Measurements from ENCODE around the gene DIMT1. TPM values are rescaled to one million over a fixed set of nuclear protein-coding genes. Genes with fewer than 3 reads are reported as not detected.
A peak's percentile ranks its signal among the peaks of the same experiment; 100 is the strongest.

DIMT1 gene
- total and polyA plus RNA-seq, 12 donors = 10.4 to 29.1 (median 22.4) TPM

DNA sequence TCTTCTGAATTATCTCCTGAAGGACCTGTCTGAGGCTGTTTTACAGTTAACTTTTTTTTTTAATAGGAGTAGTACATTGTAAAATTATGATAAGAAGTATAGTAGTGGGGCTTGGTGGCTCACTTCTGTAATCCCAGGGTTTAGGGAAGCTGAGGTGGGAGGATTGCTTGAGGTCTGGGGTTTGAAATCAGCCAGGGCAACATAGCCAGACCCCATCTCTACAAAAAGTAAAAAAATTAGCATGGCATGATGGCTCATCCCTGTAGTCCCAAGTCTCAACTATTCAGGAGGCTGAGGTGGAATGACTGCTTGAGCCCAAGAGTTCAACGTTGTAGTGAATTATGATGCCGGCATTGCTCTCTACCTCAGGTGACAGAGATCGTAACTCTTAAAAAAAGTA, 15.9 kb upstream of the DIMT1 start:
- H3K27me3 ChIP-seq = no peaks in the 10 kb centered on the region
- 85 to 100% (median 95%) methylated on average over 3 of the region's 3 CpGs for WGBS, 4 donors
- DNase-seq = no peak
- intact Hi-C loops (cut with DNase I) = no loop called here
- no peak for TF ChIP-seq POLR2A (IDR thresholded peaks at IDR 0.05)
- TF ChIP-seq, protein P1, sequence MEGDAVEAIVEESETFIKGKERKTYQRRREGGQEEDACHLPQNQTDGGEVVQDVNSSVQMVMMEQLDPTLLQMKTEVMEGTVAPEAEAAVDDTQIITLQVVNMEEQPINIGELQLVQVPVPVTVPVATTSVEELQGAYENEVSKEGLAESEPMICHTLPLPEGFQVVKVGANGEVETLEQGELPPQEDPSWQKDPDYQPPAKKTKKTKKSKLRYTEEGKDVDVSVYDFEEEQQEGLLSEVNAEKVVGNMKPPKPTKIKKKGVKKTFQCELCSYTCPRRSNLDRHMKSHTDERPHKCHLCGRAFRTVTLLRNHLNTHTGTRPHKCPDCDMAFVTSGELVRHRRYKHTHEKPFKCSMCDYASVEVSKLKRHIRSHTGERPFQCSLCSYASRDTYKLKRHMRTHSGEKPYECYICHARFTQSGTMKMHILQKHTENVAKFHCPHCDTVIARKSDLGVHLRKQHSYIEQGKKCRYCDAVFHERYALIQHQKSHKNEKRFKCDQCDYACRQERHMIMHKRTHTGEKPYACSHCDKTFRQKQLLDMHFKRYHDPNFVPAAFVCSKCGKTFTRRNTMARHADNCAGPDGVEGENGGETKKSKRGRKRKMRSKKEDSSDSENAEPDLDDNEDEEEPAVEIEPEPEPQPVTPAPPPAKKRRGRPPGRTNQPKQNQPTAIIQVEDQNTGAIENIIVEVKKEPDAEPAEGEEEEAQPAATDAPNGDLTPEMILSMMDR (IDR thresholded peaks at IDR 0.05) = no peak
- no peaks in the 10 kb centered on the region for H3K9me3 ChIP-seq (replicated peaks in 1 of 3)
- no peaks in the 10 kb centered on the region for H3K4me1 ChIP-seq (replicated peaks in 1 of 2)
- H3K27ac ChIP-seq = no peak overlapping the region
- no peak overlapping the region for H3K4me3 ChIP-seq
- H3K36me3 ChIP-seq (replicated peaks in 1 of 2) = no peaks in the 10 kb centered on the region

DNA sequence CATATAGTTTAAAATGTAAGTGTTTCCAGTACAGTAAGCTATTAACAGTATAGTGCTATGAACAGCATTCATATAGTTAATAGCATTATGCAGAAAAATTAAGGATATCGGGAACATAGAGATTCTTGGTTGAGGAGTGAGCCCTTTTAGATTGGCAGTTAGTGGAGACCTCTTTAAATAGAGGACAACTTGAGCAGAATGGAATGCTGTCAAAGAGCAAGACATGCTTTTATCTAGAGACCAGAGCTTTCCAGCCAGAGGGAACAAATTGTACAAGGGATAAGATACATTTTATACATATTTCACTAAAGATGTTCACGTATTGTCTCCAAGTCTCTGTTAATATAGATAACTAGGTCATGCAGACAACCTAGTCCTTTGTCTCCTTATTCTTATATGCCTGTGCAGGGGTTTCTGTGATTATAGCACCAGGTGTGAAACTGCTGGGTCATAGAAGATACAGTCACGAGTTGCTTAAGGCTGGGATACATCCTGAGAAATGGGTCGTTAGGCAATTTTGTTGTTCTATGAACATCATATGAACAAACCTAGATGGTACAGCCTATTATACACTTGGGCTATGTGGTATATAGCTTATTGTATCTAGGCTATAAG, 14.9 kb upstream of the DIMT1 start:
- no peaks in the 10 kb centered on the region for H3K27me3 ChIP-seq
- H3K4me1 ChIP-seq (replicated peaks in 1 of 2) = peaks cover 0 to 6% of the 10 kb centered on the region in 2 donors

DNA sequence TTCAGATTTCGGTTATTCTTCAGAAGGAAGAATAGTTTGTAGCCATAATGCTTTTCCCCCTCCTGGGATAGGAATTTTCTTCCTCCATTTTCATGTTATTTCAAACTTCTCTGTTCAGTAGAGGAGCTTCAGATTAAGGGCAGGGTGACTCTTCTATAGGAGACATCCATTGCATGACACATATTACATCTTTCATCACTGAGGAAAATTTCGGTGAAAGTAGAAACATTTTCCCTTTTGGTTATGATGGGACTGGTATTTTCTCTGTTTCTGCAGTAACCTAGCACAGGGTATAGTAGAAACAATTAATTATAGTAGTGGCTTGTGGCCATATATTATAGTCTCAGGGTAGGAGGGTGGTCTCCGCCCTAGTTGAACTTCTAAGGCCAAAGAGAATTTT, 10.0 kb upstream of the DIMT1 start:
- H3K4me1 ChIP-seq (replicated peaks in 1 of 2) = peaks cover 0 to 11% of the 10 kb centered on the region in 2 donors
- peak overlapping the region in 1 of 4 donors; percentile 90 for H3K4me3 ChIP-seq
- 51 to 55% (median 52%) methylated on average over 3 of the region's 3 CpGs for WGBS, 4 donors
- H3K36me3 ChIP-seq (replicated peaks in 1 of 2) = no peaks in the 10 kb centered on the region
- H3K9me3 ChIP-seq (replicated peaks in 1 of 3) = no peaks in the 10 kb centered on the region
- H3K27me3 ChIP-seq = no peaks in the 10 kb centered on the region
- intact Hi-C loops (cut with DNase I) = no loop called here
- TF ChIP-seq, protein P1 (IDR thresholded peaks at IDR 0.05) = no peak
- no peak for TF ChIP-seq POLR2A (IDR thresholded peaks at IDR 0.05)
- DNase-seq = no peak
- H3K27ac ChIP-seq = no peak overlapping the region

More for the DNA sequence above, 14.9 kb upstream of the DIMT1 start:
- no peak for DNase-seq
- WGBS, 4 donors = 88 to 94% (median 91%) methylated on average over 4 of the region's 4 CpGs
- H3K36me3 ChIP-seq (replicated peaks in 1 of 2) = no peaks in the 10 kb centered on the region
- intact Hi-C loops (cut with DNase I) = no loop called here
- H3K27ac ChIP-seq = no peak overlapping the region
- no peak overlapping the region for H3K4me3 ChIP-seq
- H3K9me3 ChIP-seq (replicated peaks in 1 of 3) = no peaks in the 10 kb centered on the region
- TF ChIP-seq, protein P1 (IDR thresholded peaks at IDR 0.05) = no peak
- TF ChIP-seq POLR2A (IDR thresholded peaks at IDR 0.05) = no peak

DNA sequence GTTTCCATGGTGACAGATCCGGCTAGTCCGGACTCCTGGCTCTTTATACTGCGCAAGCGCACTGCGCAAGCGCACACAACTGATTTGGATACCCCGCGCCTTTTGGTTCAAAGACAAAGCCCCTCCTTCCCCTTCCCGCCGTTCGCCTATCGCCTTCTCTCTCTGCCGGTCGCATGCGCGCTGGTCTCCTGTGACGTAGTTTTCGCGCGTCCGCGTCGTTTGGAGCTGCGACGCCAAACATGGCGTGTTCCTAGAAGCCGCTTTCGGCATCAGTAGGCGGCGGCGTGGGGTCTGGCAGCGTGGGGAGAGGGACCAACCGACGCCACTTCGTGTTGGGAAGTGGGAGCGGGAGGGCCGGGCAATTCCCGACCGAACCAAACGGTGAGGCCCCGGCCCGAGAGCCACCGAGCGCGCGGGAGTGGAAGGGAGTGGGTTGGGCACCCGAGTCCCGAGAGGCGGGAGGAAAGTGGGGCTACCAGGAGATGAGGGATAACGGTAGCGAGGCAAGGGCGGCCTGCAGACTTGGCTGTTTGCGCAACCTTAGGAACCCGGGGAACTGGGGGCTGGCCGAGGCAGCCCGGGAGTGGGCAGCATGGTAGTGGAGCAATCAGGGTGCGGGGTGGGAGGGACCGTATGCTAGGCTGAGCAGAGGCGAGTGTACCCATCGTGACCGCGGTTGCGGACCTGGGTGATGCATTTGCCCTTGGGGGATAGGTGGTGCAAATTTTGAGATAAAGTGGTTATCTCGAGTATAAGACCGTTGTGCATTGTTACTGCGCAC, 9.0 kb upstream of the DIMT1 start, which contains the start of gene IPO11:
IPO11 (plus strand) TSS at position 215 of the 781 bp plus-strand sequence. CDS start 24,517 bp downstream, outside the sequence.
- Histone ChIP-seq H3K27me3 (no peaks in the 10 kb centered on the region), H3K36me3 (replicated peaks in 1 of 2) (no peaks in the 10 kb centered on the region), H3K27ac (peak within 1 kb of the TSS; percentile 40 to 82 (median 45)), H3K4me3 (peak within 1 kb of the TSS; percentile 69 to 98 (median 90)), H3K4me1 (replicated peaks in 1 of 2) (peaks cover 0 to 11% of the 10 kb centered on the region in 2 donors), H3K9me3 (replicated peaks in 1 of 3) (no peaks in the 10 kb centered on the region)
- DNase-seq = peak; percentile 98 to 99 (median 98)
- TF ChIP-seq POLR2A (IDR thresholded peaks at IDR 0.05) = peak; percentile 59 to 62
- TF ChIP-seq, protein P1 (IDR thresholded peaks at IDR 0.05) = no peak
- 0 to 1% (median 0%) methylated on average over 32 to 66 of the region's 66 CpGs for WGBS, 4 donors
- intact Hi-C loops (cut with DNase I) = no loop called here

Measured in adrenal gland (tissue), 12 donors.